ENCODE data around the gene ANKS3. TPM values are rescaled to one million over a fixed set of nuclear protein-coding genes. Genes with fewer than 3 reads are reported as not detected.

ANKS3 gene
- total and polyA plus RNA-seq, 2 of the 8 experiments (the other 6 are each of a cell fraction or from before 2014, with no cell fraction given), result 15.5 to 23.9 TPM

GRCh38 chr16:4713663-4714501 is 20.2 kb downstream of the ANKS3 start:
- POLR2A ChIA-PET (ENCODE audit: partially characterized antibody), result interaction anchor here (1.0 to 2.2 kb wide), 5 partner anchors 7 to 54 kb away, joined by 4 to 10 read pairs (median 4); no protein-coding TSS in a partner anchor
- Histone ChIP-seq H3K4ac (replicated peaks; ENCODE audit: insufficient read length, low read depth, low read length) (no peak overlapping the region), H2BK20ac (ENCODE audit: low read length) (no peak overlapping the region), H2AFZ (ENCODE audit: low read length) (no peak overlapping the region), H3K9ac (replicated peaks in 1 of 4; ENCODE audit: extremely low read depth in 1 of 4, low read depth in 3 of 4, low read length in 3 of 4) (peak overlapping the region in 2 of 4 experiments; percentile 16 to 38; a peak in 1 of 7 replicates), H4K91ac (replicated peaks; ENCODE audit: insufficient read length, low read length) (no peak overlapping the region), H3K4me1 (replicated peaks in 1 of 4; ENCODE audit: control insufficient read depth in 3 of 4, insufficient read depth in 4 of 4, low read length in 3 of 4) (peaks cover under 1 to 16% (median 8%) of the 10 kb centered on the region in 4 experiments), H3K56ac (replicated peaks; ENCODE audit: insufficient read length, low read depth, low read length) (no peak overlapping the region), H3K23ac (ENCODE audit: insufficient read length) (no peak overlapping the region), H4K8ac (ENCODE audit: extremely low read depth, insufficient read depth, low read length) (no peak overlapping the region), H2BK120ac (replicated peaks; ENCODE audit: low read depth, low read length) (no peak overlapping the region), H3K27ac (ENCODE audit: low read depth, low read length) (no peak overlapping the region), H2BK5ac (ENCODE audit: low read depth, low read length) (no peak overlapping the region), H3K79me2 (ENCODE audit: control insufficient read depth in 1 of 2, insufficient read depth in 2 of 2, low read length in 2 of 2) (no peaks in the 10 kb centered on the region), H2AK5ac (ENCODE audit: low read depth, low read length) (no peak overlapping the region), H3K18ac (ENCODE audit: extremely low read depth, low read length) (no peak overlapping the region; the same call in 1 of the 2 replicates), H3K23me2 (ENCODE audit: low read depth, low read length) (no peaks in the 10 kb centered on the region), H3K36me3 (ENCODE audit: control insufficient read depth in 2 of 4, insufficient read depth in 4 of 4, low read length in 3 of 4) (peaks cover 0 to 24% (median 2%) of the 10 kb centered on the region in 4 experiments; a peak in 4 of 8 replicates), H4K20me1 (replicated peaks in 1 of 2; ENCODE audit: control insufficient read depth in 1 of 2, insufficient read depth in 2 of 2, low read length in 2 of 2) (no peaks in the 10 kb centered on the region), H3K14ac (ENCODE audit: insufficient read length) (no peak overlapping the region), H3K27me3 (replicated peaks in 1 of 4; ENCODE audit: control insufficient read depth in 3 of 4, extremely low read depth in 1 of 4, insufficient read depth in 3 of 4, low read length in 3 of 4) (no peaks in the 10 kb centered on the region), H2BK15ac (ENCODE audit: low read length) (no peak overlapping the region), H3K79me1 (ENCODE audit: low read depth, low read length) (no peaks in the 10 kb centered on the region), H4K5ac (ENCODE audit: insufficient read length, low read depth, low read length) (peak overlapping the region; percentile 60), H3K9me3 (ENCODE audit: insufficient read depth in 2 of 2, low read depth in 1 of 2, low read length in 1 of 2) (no peaks in the 10 kb centered on the region), H3K4me2 (ENCODE audit: insufficient read depth in 1 of 2, low read depth in 2 of 2, low read length in 2 of 2) (peak overlapping the region; percentile 50 to 55), H3K4me3 (ENCODE audit: extremely low read depth in 1 of 4, insufficient read depth in 2 of 4, low read depth in 3 of 4, low read length in 4 of 4) (peak overlapping the region in 2 of 4 experiments; percentile 11 to 19; a peak in 3 of 8 replicates), H2BK12ac (ENCODE audit: low read depth, low read length) (peak overlapping the region; percentile 39; the same call in 1 of the 2 replicates)
- WGBS, 2 experiments (ENCODE audit: extremely low coverage in 1 of 2, insufficient coverage in 1 of 2, insufficient read length in 1 of 2, insufficient replicate concordance in 2 of 2, low coverage in 1 of 2, low lambda C conversion rate in 2 of 2, missing lambda C conversion rate in 1 of 2), result 72% methylated on average over 18 of the region's 18 CpGs; no CpG with 5 or more reads in 1 of the 2 experiments
- no peak for DNase-seq (ENCODE audit: low read depth in 1 of 2, low spot score in 2 of 2)
- peak; percentile 39 for FAIRE-seq
- CTCF ChIA-PET (ENCODE audit: partially characterized antibody), result interaction anchor here (1.3 to 1.6 kb wide), 2 partner anchors 91 to 242 kb away, joined by 3 to 4 read pairs; no protein-coding TSS in a partner anchor
- peak; percentile 59; the same call in 1 of the 2 replicates for TF ChIP-seq POU5F1 (IDR thresholded peaks at IDR 0.05; ENCODE audit: low read depth, low read length)
- TF ChIP-seq SIN3A (conservative IDR thresholded peaks at IDR 0.05 in 1 of 2, IDR thresholded peaks at IDR 0.05 in 1 of 2; ENCODE audit: low read depth in 1 of 2, low read length in 2 of 2), result 0 out of 4 replicates have a peak, but pooled peaks of 1 of the 2 experiments have one; percentile 28

Measured in H1 (cell line).